GF-D8 (cell line): Measurements from ENCODE around the gene UGT3A1.
"Not testable (repeated sequence)": the region's sequence is repeated elsewhere in the genome, so short reads cannot be mapped to it uniquely, and the experiment has no call there.

Experiments
- DNase-seq: peaks from one replicate; lab custom pipeline; 2025; lab: John Stamatoyannopoulos, UW

The UGT3A1 gene, protein sequence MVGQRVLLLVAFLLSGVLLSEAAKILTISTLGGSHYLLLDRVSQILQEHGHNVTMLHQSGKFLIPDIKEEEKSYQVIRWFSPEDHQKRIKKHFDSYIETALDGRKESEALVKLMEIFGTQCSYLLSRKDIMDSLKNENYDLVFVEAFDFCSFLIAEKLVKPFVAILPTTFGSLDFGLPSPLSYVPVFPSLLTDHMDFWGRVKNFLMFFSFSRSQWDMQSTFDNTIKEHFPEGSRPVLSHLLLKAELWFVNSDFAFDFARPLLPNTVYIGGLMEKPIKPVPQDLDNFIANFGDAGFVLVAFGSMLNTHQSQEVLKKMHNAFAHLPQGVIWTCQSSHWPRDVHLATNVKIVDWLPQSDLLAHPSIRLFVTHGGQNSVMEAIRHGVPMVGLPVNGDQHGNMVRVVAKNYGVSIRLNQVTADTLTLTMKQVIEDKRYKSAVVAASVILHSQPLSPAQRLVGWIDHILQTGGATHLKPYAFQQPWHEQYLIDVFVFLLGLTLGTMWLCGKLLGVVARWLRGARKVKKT

DNA sequence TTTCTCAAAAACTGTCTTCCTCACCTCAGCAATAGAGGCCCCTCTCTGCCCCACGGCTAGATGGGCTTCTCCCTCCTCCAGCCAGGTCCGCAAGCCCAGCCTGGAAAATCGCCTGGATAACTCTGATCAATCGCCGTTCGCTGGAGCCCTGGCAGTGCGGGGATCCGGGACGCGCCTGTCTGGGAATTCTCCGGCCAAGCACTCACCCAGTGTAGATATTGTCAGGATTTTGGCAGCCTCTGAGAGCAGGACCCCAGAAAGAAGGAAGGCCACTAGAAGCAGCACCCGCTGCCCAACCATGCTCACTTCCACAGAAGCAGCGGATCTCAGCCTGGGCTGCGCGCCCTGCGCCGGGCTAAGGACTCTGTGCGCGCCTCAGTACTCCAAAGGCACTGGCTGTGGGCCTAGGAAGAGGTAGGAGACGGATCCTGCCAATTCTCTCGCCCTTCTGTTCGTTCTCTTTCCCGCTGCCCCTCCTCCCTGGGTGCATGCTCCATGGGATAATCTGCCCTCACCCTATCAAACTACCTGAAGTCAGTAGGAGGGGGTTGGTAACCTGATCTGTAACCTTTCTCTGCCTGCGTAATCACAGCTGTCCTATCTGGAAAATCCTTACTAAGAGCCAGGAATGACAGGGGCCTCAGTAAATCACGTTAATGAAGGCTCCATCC is at the start of gene UGT3A1:
UGT3A1 (minus strand) TSS at position 450 of the 671 bp plus-strand sequence; CDS start at position 300, 150 bp downstream.
- no peak for DNase-seq

DNA sequence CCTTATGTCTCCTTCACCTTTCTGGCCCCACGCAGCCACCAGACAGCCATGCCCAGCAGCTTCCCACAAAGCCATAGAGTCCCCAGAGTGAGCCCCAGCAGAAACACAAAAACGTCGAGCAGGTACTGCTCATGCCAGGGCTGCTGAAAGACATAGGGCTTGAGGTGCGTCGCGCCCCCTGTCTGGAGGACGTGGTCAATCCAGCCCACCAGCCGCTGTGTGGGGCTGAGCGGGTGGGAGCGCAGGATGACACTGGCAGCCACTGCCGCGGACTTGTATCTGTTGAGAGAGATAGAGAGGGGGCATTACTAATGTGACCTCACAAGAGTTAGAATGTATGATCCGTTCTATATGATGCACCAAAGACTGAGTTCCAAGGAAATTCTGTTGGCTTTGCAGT is 44.5 kb upstream of the UGT3A1 start:
- no peak for DNase-seq

DNA sequence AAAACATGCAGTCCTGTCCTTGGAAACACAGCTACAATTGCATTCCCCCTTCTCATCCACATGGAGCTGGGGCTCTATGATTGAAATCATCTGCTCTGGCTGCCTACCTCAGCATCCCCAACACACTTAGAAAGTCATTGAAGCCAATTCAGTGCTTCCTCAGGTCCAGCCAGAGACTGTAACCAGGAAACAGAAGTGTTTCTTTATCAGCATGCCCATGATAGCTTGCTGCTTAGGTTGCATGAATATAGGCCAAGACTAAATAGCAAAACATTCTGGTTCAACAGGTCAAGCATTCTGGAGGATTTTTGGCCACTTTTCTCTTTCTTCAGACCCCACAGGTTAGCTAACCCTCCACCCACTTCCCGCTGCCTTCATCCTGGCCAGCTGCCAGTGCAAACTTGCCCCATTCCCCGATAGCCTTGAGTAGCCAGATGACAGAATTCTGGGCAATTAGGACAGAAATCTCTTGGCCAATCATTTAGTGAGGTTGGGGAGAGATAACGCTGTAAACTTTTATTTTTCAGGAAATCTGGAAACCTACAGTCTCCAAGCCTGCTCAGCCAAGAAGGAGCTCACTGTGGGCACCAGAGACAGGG is 43.4 kb upstream of the UGT3A1 start:
- not testable (repeated sequence) for DNase-seq

DNA sequence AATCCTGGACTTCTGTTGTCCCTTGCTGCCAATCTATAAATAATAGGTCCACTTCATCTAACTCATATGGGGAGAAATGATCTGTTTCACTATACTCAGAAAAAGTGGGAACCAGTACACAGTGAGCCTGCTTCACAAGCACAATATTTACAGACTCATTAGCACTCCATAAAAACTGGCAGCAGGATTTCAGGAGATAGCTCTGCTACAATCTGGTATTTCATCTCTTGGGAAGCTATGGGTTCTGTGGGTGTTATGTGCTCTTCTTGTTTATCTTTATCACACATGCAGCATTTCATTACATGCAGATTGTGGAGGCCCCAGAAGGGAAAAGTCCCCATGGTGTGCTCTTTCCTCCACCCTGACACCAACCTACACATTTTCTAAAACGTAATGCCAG is 42.3 kb upstream of the UGT3A1 start:
- DNase-seq = no peak

DNA sequence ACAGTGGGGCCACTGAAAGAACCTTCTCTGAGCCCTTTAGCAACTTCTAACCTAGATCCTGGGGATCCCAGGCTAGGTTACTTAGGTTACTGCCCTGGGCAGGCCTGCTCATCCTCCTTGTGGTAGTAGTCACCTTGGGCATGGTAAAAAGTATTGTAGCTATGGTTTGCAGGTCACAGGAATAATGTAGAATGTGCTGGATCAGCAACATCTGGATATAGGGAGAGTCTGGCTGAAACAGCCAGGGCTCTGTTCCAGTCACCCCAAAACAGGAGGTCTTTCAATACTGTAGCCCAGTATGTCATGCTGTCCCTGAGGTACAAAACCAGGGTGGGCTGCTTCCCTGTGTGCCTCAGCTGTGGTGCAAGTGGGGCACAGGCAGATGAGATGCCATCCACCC is 41.9 kb upstream of the UGT3A1 start:
- DNase-seq = no peak

DNA sequence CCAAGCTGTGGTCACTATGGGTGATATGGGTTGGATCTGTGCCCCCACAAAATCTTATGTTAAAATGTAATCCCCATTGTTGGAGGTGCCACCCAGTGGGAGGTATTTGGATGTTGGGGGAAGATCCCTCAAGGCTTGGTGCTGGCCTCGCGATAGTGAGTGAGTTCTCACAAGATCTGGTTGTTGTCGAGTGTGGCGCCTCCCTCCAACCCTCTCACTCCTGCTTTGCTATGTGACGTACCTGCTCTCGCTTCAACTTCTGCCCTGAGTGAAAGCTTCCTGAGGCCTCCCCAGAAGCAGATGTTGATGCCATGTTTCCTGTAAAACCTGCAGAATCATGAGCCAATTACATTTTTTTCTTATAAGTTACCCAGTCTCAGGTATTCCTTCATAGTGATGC is 40.0 kb upstream of the UGT3A1 start:
- no peak for DNase-seq

DNA sequence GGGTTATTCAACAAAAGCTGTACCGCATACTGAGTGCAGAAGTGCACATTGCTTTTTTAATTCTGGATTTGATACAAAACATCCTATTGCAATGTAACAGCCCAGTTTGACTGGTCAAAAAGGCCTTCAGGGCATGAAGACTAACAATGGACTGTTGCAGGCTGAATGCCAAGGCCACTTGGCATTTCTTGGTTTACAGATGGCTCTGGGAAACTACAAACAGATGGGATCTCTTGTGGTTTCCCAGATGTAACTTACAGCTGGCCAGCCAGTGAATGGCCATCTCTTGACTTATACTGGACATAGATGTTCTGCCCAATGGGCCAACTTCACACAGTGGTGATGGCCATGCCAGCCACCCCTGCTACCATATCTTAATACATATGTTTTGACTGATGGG is 38.7 kb upstream of the UGT3A1 start:
- DNase-seq = no peak

DNA sequence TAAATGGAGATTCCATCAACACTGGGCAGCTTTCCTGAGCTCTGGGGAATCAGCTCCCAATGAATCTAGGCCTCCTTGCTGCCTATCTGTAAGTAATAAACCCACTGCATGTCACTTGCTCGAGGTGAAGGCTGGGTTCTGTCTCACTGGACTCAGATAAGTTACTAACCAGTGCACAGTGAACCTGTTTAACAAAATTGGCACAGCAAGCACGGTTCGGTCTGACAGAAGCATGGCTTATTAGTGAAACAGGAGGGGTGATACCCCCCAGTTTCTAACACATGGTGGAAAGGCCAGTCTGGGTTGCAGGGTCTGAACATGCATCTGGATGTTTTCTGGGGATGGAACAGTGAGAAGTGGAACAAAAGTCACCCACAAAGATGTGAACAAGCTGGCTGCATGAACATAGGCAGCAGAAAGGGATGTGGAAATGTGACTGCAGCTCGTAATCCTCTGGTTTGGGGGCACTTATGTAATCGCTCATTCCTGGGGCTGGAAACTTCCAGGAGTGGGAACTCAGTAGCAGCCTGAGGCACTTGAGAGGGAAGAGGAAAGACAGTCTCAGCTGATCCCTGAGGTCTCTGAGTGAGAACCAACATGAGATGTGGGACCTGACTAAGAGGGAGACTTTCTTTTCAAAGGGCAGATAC is 37.8 kb upstream of the UGT3A1 start:
- DNase-seq = no peak

DNA sequence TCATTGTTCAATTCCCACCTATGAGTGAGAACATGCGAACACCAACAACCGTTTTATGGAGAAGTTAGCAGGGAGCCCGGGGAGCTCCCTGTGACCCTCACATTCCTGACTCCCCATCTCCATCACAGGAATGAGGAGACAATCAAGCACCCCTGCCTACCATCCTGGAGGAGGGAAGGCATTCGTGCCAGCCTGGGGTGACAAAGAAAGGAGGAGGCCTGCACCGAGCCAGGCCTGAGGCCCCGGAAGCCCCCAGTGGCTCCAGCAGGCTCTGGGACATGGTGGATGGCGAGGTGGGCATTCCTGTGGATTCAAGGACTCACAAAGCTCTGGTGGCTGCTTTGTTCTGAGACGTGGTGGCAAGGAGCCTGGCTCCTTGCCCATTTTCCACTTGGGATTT is 36.5 kb upstream of the UGT3A1 start:
- DNase-seq = no peak

DNA sequence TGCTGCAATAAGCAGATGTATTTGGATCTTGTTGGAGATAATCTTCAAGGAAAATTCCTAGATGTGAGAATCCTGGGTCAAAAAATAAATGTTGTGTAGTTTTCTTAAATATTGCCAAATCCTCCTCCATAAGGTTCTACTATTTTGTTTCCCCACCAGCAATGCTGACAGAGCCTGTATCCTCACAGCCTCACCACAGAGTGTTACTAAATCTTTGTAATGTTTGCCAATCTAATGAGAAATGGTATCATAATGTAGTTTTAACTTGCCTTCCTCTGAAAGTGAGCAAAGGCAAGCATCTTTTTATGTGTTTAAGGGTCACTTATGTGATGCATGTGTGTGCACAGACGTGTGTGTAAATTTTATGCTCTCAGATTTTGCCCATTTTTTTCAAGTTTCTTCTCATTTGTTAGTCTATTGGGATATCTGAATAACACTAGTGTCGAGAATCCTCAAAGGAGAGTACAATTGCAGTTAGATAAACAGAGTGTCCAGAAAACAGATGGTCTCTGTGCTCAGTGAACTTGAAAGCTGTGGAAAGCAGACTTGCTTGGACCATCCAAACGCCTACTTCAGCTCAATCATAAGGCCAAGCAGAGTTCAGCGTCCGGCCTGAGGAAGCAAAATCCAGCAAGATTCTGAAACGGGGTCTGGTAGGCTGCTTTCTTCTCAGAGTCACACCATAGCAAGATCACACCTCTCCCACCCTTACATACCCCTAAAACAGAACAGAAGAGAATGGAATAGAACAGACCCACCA is 35.7 kb upstream of the UGT3A1 start:
- DNase-seq = no peak

DNA sequence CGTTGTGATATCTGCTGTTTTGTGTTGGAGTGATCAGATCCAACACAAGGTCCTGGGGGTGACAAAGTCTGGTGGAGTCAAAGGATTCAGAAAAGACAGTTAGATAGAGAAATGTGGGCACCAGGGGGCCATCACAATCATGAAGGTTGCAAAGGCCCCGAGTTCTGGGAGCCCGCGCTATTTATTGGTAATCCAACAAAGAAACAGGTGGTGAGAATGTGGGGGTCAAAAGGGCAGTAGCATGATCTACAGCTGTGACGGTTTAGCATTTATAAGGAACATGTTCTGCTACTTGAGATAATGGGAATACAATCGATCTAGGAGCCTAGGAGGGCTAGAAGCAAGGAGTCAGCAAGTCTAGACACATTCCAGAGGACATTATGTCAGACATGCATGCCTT is 31.1 kb upstream of the UGT3A1 start:
- not testable (repeated sequence) for DNase-seq

DNA sequence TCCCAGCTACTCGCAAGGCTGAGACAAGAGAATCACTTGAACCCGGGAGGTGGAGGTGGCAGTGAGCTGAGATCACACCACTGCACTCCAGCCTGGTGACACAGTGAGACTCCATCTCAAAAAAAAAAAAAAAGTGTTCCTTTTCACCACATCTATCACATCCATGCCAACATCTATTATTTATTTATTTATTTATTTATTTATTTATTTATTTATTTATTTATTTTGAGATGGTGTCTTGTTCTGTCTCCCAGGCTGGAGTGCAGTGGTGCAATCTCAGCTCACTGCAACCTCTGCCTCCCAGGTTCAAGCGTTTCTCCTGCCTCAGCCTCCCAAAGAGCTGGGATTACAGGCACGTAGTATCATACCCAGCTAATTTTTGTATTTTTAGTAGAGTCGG is 28.4 kb upstream of the UGT3A1 start:
- not testable (repeated sequence) for DNase-seq

DNA sequence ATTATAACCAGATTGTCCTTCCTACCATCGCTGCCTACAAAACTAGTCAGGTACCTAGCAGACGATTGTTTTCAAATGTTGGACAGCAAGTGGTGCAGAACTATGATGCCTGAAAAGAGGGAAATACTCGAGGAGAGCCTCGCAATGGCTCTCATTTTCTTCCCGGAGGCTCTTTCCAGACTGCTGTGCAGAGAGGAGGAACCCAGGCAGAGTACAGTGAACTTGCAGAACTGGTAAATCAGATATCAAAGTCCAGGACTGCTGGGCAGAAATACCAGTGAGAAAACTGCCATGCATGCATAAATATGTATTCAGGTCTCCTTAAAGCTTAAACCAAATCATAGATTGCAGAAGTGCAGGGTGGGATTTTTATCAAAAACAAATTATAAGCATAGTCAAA is 26.4 kb upstream of the UGT3A1 start:
- DNase-seq = no peak

DNA sequence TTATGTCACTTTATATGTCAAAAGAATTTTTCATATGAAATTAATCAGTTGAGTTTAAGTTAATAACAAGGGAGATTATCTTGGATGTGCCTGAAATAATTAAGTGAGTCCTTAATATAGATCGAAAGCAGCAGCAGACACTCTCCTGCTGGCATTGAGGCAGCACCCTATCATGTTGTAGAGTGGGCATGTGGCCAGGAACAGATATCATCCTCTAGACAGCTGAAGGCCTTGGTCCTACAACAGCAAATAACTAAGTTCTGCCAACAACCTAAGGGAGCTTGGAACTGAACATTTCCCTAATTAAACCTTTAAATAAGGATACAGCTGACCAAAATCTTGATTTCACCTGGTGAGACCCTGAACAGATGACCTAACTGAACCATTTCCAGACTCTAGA is 25.8 kb upstream of the UGT3A1 start:
- DNase-seq = no peak

DNA sequence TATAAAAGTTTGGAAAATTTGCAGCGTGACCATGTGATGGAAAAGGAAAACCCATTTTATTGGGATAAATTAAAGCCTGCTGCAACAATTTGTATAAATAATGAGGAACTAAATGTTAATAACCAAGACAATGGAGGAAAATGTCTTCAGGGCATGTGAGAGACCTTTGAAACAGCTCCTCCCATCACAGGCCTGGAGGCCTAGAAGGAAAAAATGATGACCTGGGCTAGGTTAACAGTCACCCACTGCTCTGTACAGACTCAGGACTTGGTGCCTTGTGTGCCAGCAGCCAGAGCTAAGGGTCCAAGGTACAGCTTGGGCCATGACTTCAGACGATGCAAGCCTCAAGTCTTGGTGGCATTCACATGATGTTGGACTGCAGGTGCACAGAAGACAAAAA is 22.0 kb upstream of the UGT3A1 start:
- DNase-seq = no peak

DNA sequence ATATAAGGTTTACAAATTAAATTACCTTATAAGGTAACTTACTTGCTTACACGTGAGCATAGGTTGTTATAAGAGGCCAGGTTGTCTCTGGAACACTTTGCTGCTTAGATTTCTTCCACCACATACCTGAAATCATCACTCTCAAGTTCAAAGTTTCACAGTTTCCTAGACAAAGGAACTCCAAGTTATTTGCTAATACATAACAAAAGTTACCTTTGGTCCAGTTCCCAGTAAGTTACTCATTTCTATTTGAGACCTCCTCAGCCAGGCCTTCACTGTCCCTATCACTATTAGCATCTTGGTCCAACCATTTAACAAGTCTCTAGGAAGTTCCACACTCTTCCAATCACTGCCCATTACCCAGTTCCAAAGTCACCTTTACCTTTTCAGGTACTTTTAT is 18.5 kb upstream of the UGT3A1 start:
- DNase-seq = no peak

DNA sequence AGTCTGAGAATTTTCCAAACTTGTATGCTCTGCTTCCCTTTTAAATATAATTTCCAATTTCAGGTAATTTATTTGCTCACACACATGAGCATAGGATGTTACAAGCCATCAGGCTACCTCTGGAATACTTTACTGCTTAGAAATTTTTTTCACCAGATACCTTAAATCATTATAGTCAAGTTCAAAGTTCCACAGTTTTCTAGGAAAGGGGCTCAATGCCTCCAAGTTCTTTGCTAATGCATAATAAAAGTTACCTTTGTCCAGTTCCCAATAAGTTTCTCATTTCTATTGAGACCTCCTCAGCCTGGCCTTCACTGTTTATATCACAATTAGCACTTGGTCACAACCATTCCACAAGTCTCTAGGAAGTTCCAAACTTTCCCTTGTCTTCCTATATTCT is 16.2 kb upstream of the UGT3A1 start:
- no peak for DNase-seq

DNA sequence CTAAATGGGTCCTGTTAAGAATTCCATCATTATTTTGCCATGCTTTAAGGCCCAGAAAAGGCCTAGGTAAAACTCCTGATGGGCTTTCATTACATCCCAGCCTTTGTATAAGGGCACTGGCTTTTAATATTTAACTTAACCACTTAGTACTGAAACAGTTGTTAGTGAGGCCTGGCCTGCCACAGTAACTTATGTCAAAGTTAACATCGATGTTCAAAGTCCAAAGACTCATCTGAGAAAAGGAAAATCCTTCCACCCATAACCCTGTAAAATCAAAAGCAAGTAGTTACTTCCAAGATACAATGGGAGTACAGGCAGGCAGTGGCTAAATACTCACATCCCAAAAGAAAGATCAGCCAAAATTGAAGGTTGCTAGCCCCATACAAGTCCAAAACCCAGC is 15.0 kb upstream of the UGT3A1 start:
- DNase-seq = no peak

DNA sequence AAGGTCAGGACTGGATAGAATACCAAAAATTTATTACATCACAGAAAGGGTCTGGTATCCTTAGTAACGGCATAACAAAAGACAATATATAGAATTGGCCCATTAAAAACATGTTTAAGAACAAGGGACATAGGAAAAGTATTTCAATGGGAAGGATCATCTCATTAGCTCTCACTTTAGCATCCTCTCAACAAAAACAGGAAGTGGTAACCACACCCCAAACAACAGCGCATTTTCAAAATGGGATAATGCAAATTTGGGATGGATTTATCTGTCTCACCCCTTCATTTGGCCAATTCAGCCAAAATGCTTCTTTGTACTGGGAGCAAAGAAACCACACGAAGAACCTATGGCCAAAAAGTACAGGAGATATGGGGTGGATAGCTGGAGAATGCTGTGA is 9.8 kb upstream of the UGT3A1 start:
- no peak for DNase-seq

DNA sequence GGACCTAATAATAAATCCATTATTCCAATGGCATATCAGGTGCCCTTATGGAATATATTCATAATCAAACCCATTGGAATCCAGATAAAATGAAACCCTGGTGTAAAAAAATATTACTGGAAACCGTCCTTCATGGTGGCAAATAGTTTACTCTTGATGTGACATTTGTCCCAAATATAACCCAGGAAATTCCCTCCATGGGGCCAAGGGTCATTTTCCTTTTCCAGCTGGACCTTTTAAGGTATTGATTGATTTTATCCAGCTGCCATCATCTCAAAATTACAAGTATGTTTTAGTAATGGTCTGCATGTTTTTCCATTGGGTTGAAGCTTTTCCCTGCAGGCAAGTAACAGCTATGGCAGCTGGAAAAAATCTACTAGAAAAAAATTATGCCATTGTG is 8.4 kb upstream of the UGT3A1 start:
- no peak for DNase-seq

DNA sequence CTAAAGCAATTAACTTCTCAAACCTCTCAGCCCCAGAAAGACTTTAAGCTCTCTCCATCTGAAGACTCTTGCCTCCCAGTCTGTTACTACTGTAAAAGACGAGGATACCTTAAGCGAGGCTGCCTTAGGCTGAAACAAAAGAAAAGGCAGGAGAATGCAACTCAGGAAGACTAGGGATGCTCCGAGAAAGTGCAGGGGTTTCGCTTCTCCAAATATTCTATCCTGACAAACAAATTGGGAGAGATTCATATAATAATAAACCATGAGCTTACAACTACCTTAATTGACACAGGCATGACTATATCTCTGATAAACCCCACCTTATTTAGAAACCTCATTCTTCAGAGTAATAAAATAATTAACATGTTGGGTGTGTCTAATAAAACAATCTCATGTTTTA is 4.9 kb upstream of the UGT3A1 start:
- DNase-seq = no peak

DNA sequence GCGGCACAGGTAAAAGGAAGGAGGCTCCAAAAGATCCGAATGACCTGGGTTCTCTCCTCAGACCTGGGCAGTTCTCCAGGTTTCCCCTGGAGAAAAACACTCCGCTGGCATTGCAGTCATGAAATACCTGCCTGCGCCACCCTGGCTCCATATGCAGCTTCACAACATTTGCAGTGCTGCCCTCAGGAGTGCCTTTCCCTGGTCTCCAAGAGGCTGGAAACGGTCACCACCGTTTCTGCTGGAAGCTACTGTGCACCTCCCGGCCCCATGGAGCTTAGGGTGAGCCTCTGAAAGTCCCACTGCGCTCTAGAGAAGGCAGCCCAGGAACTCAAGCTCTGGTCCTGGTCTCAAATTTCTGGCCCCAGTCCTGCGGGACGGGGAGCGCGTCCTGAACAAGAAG is 670 bp downstream of the UGT3A1 start:
- DNase-seq = no peak
